GM23338 (cell line): ENCODE data around the gene ENTR1. TPM values are rescaled to one million over a fixed set of nuclear protein-coding genes. Genes with fewer than 3 reads are reported as not detected.

Source experiments
- ATAC-seq: fragments of 200-7000 bp; cut with Tn5 transposase; 3 replicates; pipeline ENCODE4 v1.9.1; 2020
- DNase-seq: peaks from one replicate; pipeline ENCODE4 v3.0.0-alpha.2; 2015; ENCODE audit warnings: low spot score
- H2AFZ ChIP-seq: fragments of 200-600 bp; sonication (generic); 2 replicates; pipeline ENCODE4 v1.8.0; 2016; ENCODE audit warnings: antibody characterized with exemption, mild to moderate bottlenecking, moderate library complexity
- H3F3A ChIP-seq: fragments of 200-600 bp; sonication (generic); replicated peaks from 2 replicates; pipeline ENCODE4 v1.8.0; 2017; ENCODE audit warnings: antibody characterized with exemption, mixed run types, low read depth
- H3K27ac ChIP-seq: fragments of 200-600 bp; sonication (generic); 2 replicates; pipeline ENCODE4 v1.6.1; 2016; ENCODE audit warnings: low read depth
- H3K27me3 ChIP-seq: fragments of 200-600 bp; sonication (generic); 2 replicates; pipeline ENCODE4 v1.8.0; 2016; ENCODE audit warnings: mild to moderate bottlenecking, mixed run types, moderate library complexity; ENCODE audit not compliant: insufficient read depth
- H3K36me3 ChIP-seq: fragments of 200-600 bp; sonication (generic); 2 replicates; pipeline ENCODE4 v1.8.0; 2016; ENCODE audit warnings: mild to moderate bottlenecking; ENCODE audit not compliant: insufficient read depth
- H3K4me1 ChIP-seq: fragments of 200-600 bp; sonication (generic); 2 replicates; pipeline ENCODE4 v1.8.0; 2016; ENCODE audit warnings: mild to moderate bottlenecking, moderate library complexity; ENCODE audit not compliant: insufficient read depth
- H3K4me2 ChIP-seq: fragments of 200-600 bp; sonication (generic); 2 replicates; pipeline ENCODE4 v1.7.1; 2017; ENCODE audit warnings: mixed run types
- H3K4me3 ChIP-seq: fragments of 200-600 bp; sonication (generic); 2 replicates; pipeline ENCODE4 v1.6.1; 2016; ENCODE audit warnings: mixed run types
- H3K79me2 ChIP-seq: fragments of 200-600 bp; sonication (generic); replicated peaks from 2 replicates; pipeline ENCODE4 v1.8.0; 2017; ENCODE audit warnings: mild to moderate bottlenecking; ENCODE audit not compliant: insufficient read depth
- H3K9me2 ChIP-seq: fragments of 200-600 bp; sonication (generic); 2 replicates; pipeline ENCODE4 v1.8.0; 2017; ENCODE audit not compliant: insufficient read depth
- H4K20me1 ChIP-seq: fragments of 200-600 bp; sonication (generic); replicated peaks from 2 replicates; pipeline ENCODE4 v1.8.0; 2017; ENCODE audit warnings: mild to moderate bottlenecking; ENCODE audit not compliant: insufficient read depth
- H3K27ac Mint-ChIP-seq: 2 replicates; pipeline ENCODE4 v1.8.0; 2020; ENCODE audit warnings: inconsistent platforms, mild to moderate bottlenecking, moderate library complexity, mixed read lengths
- H3K27me3 Mint-ChIP-seq: 3 replicates; pipeline ENCODE4 v1.8.0; 2022; ENCODE audit warnings: low read depth, mild to moderate bottlenecking, moderate library complexity, mixed read lengths, inconsistent platforms; ENCODE audit not compliant: insufficient read depth, poor library complexity
- H3K36me3 Mint-ChIP-seq: 3 replicates; pipeline ENCODE4 v1.8.0; 2021; ENCODE audit warnings: low read depth, mild to moderate bottlenecking, inconsistent platforms, moderate library complexity, mixed read lengths
- H3K4me1 Mint-ChIP-seq: 3 replicates; pipeline ENCODE4 v1.8.0; 2020; ENCODE audit warnings: mild to moderate bottlenecking, inconsistent platforms, mixed read lengths
- H3K4me3 Mint-ChIP-seq: 3 replicates; pipeline ENCODE4 v1.8.0; 2021; ENCODE audit warnings: moderate library complexity, mild to moderate bottlenecking, inconsistent platforms, mixed read lengths
- H3K9me3 Mint-ChIP-seq: 3 replicates; pipeline ENCODE4 v1.8.0; 2020; ENCODE audit warnings: moderate library complexity, mild to moderate bottlenecking, inconsistent platforms, mixed read lengths
- CREB1 ChIP-seq: fragments of 250-450 bp; sonication (Bioruptor Pico); IDR thresholded peaks from 2 replicates; pipeline ENCODE4 v1.5.0; 2020; ENCODE audit warnings: low read depth, mild to moderate bottlenecking, moderate library complexity
- EZH2 ChIP-seq: fragments of 200-600 bp; sonication (generic); IDR thresholded peaks from one replicate; pipeline ENCODE4 v1.8.0; 2017; ENCODE audit warnings: antibody characterized with exemption, mild to moderate bottlenecking, low read depth; ENCODE audit not compliant: unreplicated experiment
- EZH2phosphoT487 ChIP-seq: fragments of 200-600 bp; sonication (generic); IDR thresholded peaks from one replicate; pipeline ENCODE4 v1.8.1; 2018; ENCODE audit warnings: antibody characterized with exemption; ENCODE audit not compliant: unreplicated experiment
- JUNB ChIP-seq: IDR thresholded peaks from one replicate; pipeline ENCODE4 v1.6.1; 2016; ENCODE audit warnings: antibody characterized with exemption; ENCODE audit not compliant: unreplicated experiment
- NANOG ChIP-seq: IDR thresholded peaks from 2 replicates; pipeline ENCODE4 v1.6.1; 2016; ENCODE audit warnings: antibody characterized with exemption, borderline replicate concordance
- POLR2AphosphoS5 ChIP-seq: IDR thresholded peaks from 2 replicates; pipeline ENCODE4 v1.6.1; 2016; ENCODE audit warnings: antibody characterized with exemption, low read depth
- STAT1 ChIP-seq: IDR thresholded peaks from one replicate; pipeline ENCODE4 v1.6.1; 2016; ENCODE audit warnings: antibody characterized with exemption; ENCODE audit not compliant: unreplicated experiment
- ZNF114 ChIP-seq: fragments of 250-450 bp; sonication (Bioruptor Pico); IDR thresholded peaks from 2 replicates; pipeline ENCODE4 v1.5.0; 2020; ENCODE audit warnings: mild to moderate bottlenecking, moderate library complexity
- ZNF331 ChIP-seq: fragments of 250-450 bp; sonication (Bioruptor Pico); IDR thresholded peaks from 2 replicates; pipeline ENCODE4 v1.5.0; 2020; ENCODE audit warnings: low read depth, mild to moderate bottlenecking, moderate library complexity
- polyA plus RNA-seq: library from polyadenylated mRNA; unstranded; fragments of >200 nt; fragmentation: Nextera tagmentation; extraction: Ambion mirVana; gene quantifications from 2 replicates; pipeline ENCODE4 v1.2.1, GENCODE V29; 2016
- total RNA-seq: library from RNA; depleted of rRNA; stranded (reverse); fragments of >200 nt; shearing (Covaris generic); gene quantifications from 2 replicates; pipeline ENCODE4 v1.2.3, GENCODE V29; 2014
- TF ChIP-seq, protein P1 (sequence below), 2 experiments: fragments of 200-600 bp in 1 of 2; sonication (generic) in 1 of 2; conservative IDR thresholded peaks; 2 replicates each; pipeline versions ENCODE4 v1.5.1 to v1.6.1; 2016 to 2017; ENCODE audit warnings: antibody characterized with exemption in 2 of 2, low read depth in 2 of 2, mild to moderate bottlenecking in 2 of 2, moderate library complexity in 1 of 2
- TF ChIP-seq, protein P2 (sequence below): fragments of 250-450 bp; sonication (Bioruptor Pico); IDR thresholded peaks from 2 replicates; pipeline ENCODE4 v1.5.0; 2020; ENCODE audit warnings: mild to moderate bottlenecking, moderate library complexity
- TF ChIP-seq, protein P3 (sequence below): IDR thresholded peaks from one replicate; pipeline ENCODE4 v1.6.1; 2018; ENCODE audit warnings: antibody characterized with exemption; ENCODE audit not compliant: unreplicated experiment
- TF ChIP-seq, protein P4 (sequence below): IDR thresholded peaks from 2 replicates; pipeline ENCODE4 v1.6.1; 2016; ENCODE audit warnings: antibody characterized with exemption

The ENTR1 gene
- total and polyA plus RNA-seq, 2 experiments from 2014 or later = 25.6 to 91.9 TPM

DNA sequence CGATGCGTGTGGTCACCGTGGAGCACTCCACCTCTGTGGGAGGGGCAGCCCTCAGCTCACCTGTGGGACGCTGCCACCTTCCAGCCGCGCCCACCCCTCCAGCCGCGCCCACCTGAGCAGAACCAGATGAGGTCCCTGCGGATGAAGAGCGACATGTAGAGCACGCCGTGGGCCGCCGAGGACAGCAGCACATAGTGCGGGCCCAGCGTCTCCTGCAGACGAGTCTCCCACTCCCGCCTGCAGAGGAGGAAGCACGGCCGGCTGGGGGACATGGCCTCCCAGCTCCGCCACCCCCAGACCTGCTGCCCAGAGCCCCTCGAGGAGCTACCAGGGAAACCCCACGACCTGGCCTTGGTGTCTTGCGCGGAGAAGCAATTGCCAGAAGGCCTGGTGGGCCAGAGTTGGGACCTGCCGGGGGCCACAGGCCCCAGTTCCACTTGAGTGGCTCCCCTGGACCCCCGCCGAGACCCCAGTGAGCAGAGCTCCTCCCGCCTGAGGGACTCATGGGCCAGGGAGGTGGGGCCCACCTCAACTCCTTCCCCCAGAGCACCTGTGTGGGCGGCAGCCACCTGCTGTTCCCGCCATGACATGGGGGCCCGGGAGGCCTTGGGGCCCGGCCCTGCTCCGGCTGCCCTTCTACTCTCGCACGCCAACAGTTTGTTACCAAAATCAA, 22.8 kb upstream of the ENTR1 start:
- H3K9me2 ChIP-seq = no peaks in the 10 kb centered on the region
- H3K27ac ChIP-seq = no peak overlapping the region
- H2AFZ ChIP-seq = no peak overlapping the region
- H3K4me3 ChIP-seq = no peak overlapping the region
- TF ChIP-seq EZH2 (no peak), ZNF331 (CRISPR knock-in tag) (no peak), EZH2phosphoT487 (no peak), STAT1 (no peak), NANOG (no peak), CREB1 (CRISPR knock-in tag) (no peak), ZNF114 (CRISPR knock-in tag) (no peak), POLR2AphosphoS5 (no peak), JUNB (no peak)
- TF ChIP-seq, protein P1, sequence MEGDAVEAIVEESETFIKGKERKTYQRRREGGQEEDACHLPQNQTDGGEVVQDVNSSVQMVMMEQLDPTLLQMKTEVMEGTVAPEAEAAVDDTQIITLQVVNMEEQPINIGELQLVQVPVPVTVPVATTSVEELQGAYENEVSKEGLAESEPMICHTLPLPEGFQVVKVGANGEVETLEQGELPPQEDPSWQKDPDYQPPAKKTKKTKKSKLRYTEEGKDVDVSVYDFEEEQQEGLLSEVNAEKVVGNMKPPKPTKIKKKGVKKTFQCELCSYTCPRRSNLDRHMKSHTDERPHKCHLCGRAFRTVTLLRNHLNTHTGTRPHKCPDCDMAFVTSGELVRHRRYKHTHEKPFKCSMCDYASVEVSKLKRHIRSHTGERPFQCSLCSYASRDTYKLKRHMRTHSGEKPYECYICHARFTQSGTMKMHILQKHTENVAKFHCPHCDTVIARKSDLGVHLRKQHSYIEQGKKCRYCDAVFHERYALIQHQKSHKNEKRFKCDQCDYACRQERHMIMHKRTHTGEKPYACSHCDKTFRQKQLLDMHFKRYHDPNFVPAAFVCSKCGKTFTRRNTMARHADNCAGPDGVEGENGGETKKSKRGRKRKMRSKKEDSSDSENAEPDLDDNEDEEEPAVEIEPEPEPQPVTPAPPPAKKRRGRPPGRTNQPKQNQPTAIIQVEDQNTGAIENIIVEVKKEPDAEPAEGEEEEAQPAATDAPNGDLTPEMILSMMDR (conservative IDR thresholded peaks at IDR 0.05; ENCODE audit: low read depth in 2 of 2) = no peak
- TF ChIP-seq, protein P2, sequence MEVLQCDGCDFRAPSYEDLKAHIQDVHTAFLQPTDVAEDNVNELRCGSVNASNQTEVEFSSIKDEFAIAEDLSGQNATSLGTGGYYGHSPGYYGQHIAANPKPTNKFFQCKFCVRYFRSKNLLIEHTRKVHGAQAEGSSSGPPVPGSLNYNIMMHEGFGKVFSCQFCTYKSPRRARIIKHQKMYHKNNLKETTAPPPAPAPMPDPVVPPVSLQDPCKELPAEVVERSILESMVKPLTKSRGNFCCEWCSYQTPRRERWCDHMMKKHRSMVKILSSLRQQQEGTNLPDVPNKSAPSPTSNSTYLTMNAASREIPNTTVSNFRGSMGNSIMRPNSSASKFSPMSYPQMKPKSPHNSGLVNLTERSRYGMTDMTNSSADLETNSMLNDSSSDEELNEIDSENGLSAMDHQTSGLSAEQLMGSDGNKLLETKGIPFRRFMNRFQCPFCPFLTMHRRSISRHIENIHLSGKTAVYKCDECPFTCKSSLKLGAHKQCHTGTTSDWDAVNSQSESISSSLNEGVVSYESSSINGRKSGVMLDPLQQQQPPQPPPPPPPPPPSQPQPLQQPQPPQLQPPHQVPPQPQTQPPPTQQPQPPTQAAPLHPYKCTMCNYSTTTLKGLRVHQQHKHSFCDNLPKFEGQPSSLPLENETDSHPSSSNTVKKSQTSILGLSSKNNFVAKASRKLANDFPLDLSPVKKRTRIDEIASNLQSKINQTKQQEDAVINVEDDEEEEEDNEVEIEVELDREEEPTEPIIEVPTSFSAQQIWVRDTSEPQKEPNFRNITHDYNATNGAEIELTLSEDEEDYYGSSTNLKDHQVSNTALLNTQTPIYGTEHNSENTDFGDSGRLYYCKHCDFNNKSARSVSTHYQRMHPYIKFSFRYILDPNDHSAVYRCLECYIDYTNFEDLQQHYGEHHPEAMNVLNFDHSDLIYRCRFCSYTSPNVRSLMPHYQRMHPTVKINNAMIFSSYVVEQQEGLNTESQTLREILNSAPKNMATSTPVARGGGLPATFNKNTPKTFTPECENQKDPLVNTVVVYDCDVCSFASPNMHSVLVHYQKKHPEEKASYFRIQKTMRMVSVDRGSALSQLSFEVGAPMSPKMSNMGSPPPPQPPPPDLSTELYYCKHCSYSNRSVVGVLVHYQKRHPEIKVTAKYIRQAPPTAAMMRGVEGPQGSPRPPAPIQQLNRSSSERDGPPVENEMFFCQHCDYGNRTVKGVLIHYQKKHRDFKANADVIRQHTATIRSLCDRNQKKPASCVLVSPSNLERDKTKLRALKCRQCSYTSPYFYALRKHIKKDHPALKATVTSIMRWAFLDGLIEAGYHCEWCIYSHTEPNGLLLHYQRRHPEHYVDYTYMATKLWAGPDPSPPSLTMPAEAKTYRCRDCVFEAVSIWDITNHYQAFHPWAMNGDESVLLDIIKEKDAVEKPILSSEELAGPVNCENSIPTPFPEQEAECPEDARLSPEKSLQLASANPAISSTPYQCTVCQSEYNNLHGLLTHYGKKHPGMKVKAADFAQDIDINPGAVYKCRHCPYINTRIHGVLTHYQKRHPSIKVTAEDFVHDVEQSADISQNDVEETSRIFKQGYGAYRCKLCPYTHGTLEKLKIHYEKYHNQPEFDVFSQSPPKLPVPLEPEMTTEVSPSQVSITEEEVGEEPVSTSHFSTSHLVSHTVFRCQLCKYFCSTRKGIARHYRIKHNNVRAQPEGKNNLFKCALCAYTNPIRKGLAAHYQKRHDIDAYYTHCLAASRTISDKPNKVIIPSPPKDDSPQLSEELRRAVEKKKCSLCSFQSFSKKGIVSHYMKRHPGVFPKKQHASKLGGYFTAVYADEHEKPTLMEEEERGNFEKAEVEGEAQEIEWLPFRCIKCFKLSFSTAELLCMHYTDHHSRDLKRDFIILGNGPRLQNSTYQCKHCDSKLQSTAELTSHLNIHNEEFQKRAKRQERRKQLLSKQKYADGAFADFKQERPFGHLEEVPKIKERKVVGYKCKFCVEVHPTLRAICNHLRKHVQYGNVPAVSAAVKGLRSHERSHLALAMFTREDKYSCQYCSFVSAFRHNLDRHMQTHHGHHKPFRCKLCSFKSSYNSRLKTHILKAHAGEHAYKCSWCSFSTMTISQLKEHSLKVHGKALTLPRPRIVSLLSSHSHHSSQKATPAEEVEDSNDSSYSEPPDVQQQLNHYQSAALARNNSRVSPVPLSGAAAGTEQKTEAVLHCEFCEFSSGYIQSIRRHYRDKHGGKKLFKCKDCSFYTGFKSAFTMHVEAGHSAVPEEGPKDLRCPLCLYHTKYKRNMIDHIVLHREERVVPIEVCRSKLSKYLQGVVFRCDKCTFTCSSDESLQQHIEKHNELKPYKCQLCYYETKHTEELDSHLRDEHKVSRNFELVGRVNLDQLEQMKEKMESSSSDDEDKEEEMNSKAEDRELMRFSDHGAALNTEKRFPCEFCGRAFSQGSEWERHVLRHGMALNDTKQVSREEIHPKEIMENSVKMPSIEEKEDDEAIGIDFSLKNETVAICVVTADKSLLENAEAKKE (CRISPR knock-in tag) = no peak
- TF ChIP-seq, protein P3, sequence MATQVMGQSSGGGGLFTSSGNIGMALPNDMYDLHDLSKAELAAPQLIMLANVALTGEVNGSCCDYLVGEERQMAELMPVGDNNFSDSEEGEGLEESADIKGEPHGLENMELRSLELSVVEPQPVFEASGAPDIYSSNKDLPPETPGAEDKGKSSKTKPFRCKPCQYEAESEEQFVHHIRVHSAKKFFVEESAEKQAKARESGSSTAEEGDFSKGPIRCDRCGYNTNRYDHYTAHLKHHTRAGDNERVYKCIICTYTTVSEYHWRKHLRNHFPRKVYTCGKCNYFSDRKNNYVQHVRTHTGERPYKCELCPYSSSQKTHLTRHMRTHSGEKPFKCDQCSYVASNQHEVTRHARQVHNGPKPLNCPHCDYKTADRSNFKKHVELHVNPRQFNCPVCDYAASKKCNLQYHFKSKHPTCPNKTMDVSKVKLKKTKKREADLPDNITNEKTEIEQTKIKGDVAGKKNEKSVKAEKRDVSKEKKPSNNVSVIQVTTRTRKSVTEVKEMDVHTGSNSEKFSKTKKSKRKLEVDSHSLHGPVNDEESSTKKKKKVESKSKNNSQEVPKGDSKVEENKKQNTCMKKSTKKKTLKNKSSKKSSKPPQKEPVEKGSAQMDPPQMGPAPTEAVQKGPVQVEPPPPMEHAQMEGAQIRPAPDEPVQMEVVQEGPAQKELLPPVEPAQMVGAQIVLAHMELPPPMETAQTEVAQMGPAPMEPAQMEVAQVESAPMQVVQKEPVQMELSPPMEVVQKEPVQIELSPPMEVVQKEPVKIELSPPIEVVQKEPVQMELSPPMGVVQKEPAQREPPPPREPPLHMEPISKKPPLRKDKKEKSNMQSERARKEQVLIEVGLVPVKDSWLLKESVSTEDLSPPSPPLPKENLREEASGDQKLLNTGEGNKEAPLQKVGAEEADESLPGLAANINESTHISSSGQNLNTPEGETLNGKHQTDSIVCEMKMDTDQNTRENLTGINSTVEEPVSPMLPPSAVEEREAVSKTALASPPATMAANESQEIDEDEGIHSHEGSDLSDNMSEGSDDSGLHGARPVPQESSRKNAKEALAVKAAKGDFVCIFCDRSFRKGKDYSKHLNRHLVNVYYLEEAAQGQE = no peak
- TF ChIP-seq, protein P4, sequence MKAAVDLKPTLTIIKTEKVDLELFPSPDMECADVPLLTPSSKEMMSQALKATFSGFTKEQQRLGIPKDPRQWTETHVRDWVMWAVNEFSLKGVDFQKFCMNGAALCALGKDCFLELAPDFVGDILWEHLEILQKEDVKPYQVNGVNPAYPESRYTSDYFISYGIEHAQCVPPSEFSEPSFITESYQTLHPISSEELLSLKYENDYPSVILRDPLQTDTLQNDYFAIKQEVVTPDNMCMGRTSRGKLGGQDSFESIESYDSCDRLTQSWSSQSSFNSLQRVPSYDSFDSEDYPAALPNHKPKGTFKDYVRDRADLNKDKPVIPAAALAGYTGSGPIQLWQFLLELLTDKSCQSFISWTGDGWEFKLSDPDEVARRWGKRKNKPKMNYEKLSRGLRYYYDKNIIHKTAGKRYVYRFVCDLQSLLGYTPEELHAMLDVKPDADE = no peak
- no peak overlapping the region for H3K27ac Mint-ChIP-seq
- H3F3A ChIP-seq = no peaks in the 10 kb centered on the region
- no peaks in the 10 kb centered on the region for H3K36me3 ChIP-seq
- peaks cover 8% of the 10 kb centered on the region for H3K27me3 Mint-ChIP-seq
- no peak overlapping the region for H3K4me2 ChIP-seq
- ATAC-seq (peak; percentile 16; the same call in 2 of the 3 replicates), DNase-seq (peak; percentile 13)
- H3K4me1 Mint-ChIP-seq = peaks cover 16% of the 10 kb centered on the region
- H3K4me3 Mint-ChIP-seq = no peak overlapping the region
- no peaks in the 10 kb centered on the region for H3K9me3 Mint-ChIP-seq
- no peaks in the 10 kb centered on the region for H3K27me3 ChIP-seq
- peaks cover 14% of the 10 kb centered on the region; the same call in 1 of the 2 replicates for H4K20me1 ChIP-seq
- H3K4me1 ChIP-seq = no peaks in the 10 kb centered on the region
- peaks cover 25% of the 10 kb centered on the region for H3K79me2 ChIP-seq
- peaks cover 3% of the 10 kb centered on the region for H3K36me3 Mint-ChIP-seq
